Measurements from ENCODE around the gene TM4SF4.

Gene TM4SF4

GRCh38 chr3:149507491-149508324 lies 33.2 kb downstream of the TM4SF4 start:
- TF ChIP-seq CTCF (conservative IDR thresholded peaks at IDR 0.05; ENCODE audit: low read depth, low read length) = no peak
- peak; percentile 52 for DNase-seq (ENCODE audit: low read depth)
- peak overlapping the region; percentile 17 for H3K4me3 ChIP-seq (ENCODE audit: low read depth, low read length)

- no peak overlapping the region for H3K4me3 ChIP-seq (ENCODE audit: low read depth, low read length)
- DNase-seq (ENCODE audit: low read depth) = no peak
- no peak for TF ChIP-seq CTCF (conservative IDR thresholded peaks at IDR 0.05; ENCODE audit: low read depth, low read length)
These were observed 35.0 kb downstream of the TM4SF4 start for GRCh38 chr3:149509526-149509925.

- no peak overlapping the region for H3K4me3 ChIP-seq (ENCODE audit: low read depth, low read length)
- no peak for DNase-seq (ENCODE audit: low read depth)
- no peak for TF ChIP-seq CTCF (conservative IDR thresholded peaks at IDR 0.05; ENCODE audit: low read depth, low read length)
These were observed 36.0 kb downstream of the TM4SF4 start for GRCh38 chr3:149510480-149510879.

GRCh38 chr3:149511040-149511626 lies 36.6 kb downstream of the TM4SF4 start:
- DNase-seq (ENCODE audit: low read depth) = no peak

GRCh38 chr3:149512073-149512782 lies 37.7 kb downstream of the TM4SF4 start:
- DNase-seq (ENCODE audit: low read depth) = peak; percentile 77
- TF ChIP-seq CTCF (conservative IDR thresholded peaks at IDR 0.05; ENCODE audit: low read depth, low read length) = peak; percentile 87
- no peak overlapping the region for H3K4me3 ChIP-seq (ENCODE audit: low read depth, low read length)

More at GRCh38 chr3:149511040-149511626, 36.6 kb downstream of the TM4SF4 start:
- H3K4me3 ChIP-seq (ENCODE audit: low read depth, low read length) = no peak overlapping the region
- TF ChIP-seq CTCF (conservative IDR thresholded peaks at IDR 0.05; ENCODE audit: low read depth, low read length) = no peak

GRCh38 chr3:149514471-149514870 lies 40.0 kb downstream of the TM4SF4 start:
- no peak for DNase-seq (ENCODE audit: low read depth)
- no peak overlapping the region for H3K4me3 ChIP-seq (ENCODE audit: low read depth, low read length)
- no peak for TF ChIP-seq CTCF (conservative IDR thresholded peaks at IDR 0.05; ENCODE audit: low read depth, low read length)

All from choroid plexus epithelial cell (primary cell).